Measurements from ENCODE around the gene LSS.

DNA sequence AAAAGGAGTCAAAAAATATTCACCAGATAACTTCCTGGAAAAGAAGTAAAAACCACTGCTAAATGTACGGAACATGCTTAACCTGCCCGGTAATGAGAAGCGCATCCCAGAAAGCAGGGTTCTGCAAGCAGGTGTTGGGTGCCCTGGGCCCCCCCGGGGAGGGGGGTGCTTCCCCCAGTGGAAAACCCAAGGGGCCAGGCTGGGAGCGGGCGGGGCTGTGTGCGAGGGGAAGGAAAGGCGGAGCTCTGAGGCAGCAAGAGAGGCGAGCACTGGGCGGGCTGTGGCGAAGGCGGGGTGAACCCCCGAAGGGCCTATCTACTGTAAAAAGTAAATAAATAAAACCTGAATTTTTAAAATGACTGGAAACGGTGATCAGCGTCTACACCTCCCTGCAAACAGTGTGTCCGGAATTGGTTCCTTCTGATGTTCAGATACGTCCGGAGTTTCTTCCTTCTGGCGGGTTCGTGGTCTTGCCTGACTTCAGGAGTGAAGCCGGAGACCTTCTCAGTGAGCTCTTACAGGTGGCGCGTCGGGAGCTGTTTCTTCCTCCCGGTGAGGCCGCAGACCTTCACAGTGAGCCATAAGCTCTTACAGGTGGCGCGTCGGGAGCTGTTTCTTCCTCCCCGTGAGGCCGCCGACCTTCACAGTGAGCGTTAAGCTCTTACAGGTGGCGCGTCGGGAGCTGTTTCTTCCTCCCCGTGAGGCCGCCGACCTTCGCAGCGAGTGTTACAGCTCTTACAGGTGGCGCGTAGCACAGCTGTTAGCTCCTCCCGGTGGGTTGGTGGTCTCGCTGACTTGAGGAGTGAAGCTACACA, 86.6 kb downstream of the LSS start:
- TF ChIP-seq EP300 (IDR thresholded peaks at IDR 0.05; ENCODE audit: borderline replicate concordance): no peak
- TF ChIP-seq ZBTB7A (IDR thresholded peaks at IDR 0.05; ENCODE audit: low read depth): no peak
- TF ChIP-seq RAD21 (IDR thresholded peaks at IDR 0.05; ENCODE audit: low read depth): no peak
- TF ChIP-seq NFIC (IDR thresholded peaks at IDR 0.05): no peak
- no peak for TF ChIP-seq TEAD4 (IDR thresholded peaks at IDR 0.05)
- no peak for TF ChIP-seq FOXM1 (IDR thresholded peaks at IDR 0.05; ENCODE audit: borderline replicate concordance, low read depth)
- TF ChIP-seq, protein P1, sequence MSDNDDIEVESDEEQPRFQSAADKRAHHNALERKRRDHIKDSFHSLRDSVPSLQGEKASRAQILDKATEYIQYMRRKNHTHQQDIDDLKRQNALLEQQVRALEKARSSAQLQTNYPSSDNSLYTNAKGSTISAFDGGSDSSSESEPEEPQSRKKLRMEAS (IDR thresholded peaks at IDR 0.05): no peak
